Gastrocnemius medialis (tissue), 4 donors: ENCODE data around the gene TMEM125. TPM values are rescaled to one million over a fixed set of nuclear protein-coding genes. Genes with fewer than 3 reads are reported as not detected.

Experiments used
- ATAC-seq, 2 donors: fragments of 150-250 bp; one replicate each; pipeline ENCODE4 v1.9.1; 2016
- DNase-seq, 2 donors: peaks; one replicate each; pipeline ENCODE4 v3.0.0-alpha.2; 2019
- H3K27ac ChIP-seq, 4 donors: fragments of 200-600 bp; sonication (generic); 1 replicate in 1 of 4; 2 replicates in 3 of 4; pipeline ENCODE4 v1.5.1; 2016 to 2018; ENCODE audit warnings: mild to moderate bottlenecking in 2 of 4, moderate library complexity in 1 of 4
- H3K27me3 ChIP-seq, 3 donors: fragments of 200-600 bp; sonication (generic) in 2 of 3; 1 replicate in 1 of 3; 2 replicates in 2 of 3; pipeline versions ENCODE4 v1.5.1 to v1.6.0; 2016 to 2019; ENCODE audit warnings: mild to moderate bottlenecking in 1 of 3, moderate library complexity in 1 of 3
- H3K36me3 ChIP-seq, 2 donors: fragments of 200-600 bp; sonication (generic) in 1 of 2; one replicate each; pipeline ENCODE4 v1.5.1; 2017 to 2018
- H3K4me1 ChIP-seq, 2 donors: fragments of 200-600 bp; sonication (generic) in 1 of 2; one replicate each; pipeline ENCODE4 v1.5.1; 2016 to 2017; ENCODE audit warnings: mild to moderate bottlenecking in 2 of 2
- H3K4me3 ChIP-seq, 4 donors: fragments of 200-600 bp; sonication (generic) in 3 of 4; 1 replicate in 1 of 4; 2 replicates in 3 of 4; pipeline ENCODE4 v1.5.1; 2016 to 2019; ENCODE audit warnings: mild to moderate bottlenecking in 2 of 4
- H3K9me3 ChIP-seq, 3 donors: fragments of 200-600 bp; sonication (generic) in 2 of 3; 1 replicate in 1 of 3; 2 replicates in 2 of 3; pipeline ENCODE4 v1.5.1; 2016 to 2019
- POLR2A ChIP-seq, 2 donors: fragments of 450-650 bp; IDR thresholded peaks; one replicate each; pipeline ENCODE4 v1.6.1; 2017; ENCODE audit warnings: antibody characterized with exemption in 2 of 2, mild to moderate bottlenecking in 2 of 2, moderate library complexity in 2 of 2
- in situ Hi-C, 4 donors: fragments of 200-750 bp; cut with MboI; loops; one replicate each; pipeline versions ENCODE4 v1.15.0 to v1.8.0; 2017; ENCODE audit warnings: low sequenced_read_pairs in 4 of 4
- intact Hi-C: fragments of 100-400 bp; cut with DNase I; formaldehyde crosslinking; loops from one replicate; pipeline ENCODE4 v1.15.1; 2023; ENCODE audit warnings: low total_unique reads
- total RNA-seq, 4 donors: library from RNA; depleted of rRNA; stranded (reverse); fragments of >200 nt; gene quantifications; one replicate each; pipeline versions ENCODE4 v1.1.0 to v1.2.3, GENCODE V29; 2016
- TF ChIP-seq, protein P1 (sequence below), 5 experiments: fragments of 450-650 bp in 3 of 5; fragments of 200-600 bp in 2 of 5; sonication (generic) in 2 of 5; IDR thresholded peaks in 4 of 5; conservative IDR thresholded peaks in 1 of 5; 1 replicate in 4 of 5; 2 replicates in 1 of 5; pipeline ENCODE4 v1.5.1; 2016 to 2019; ENCODE audit warnings: antibody characterized with exemption in 5 of 5, mild to moderate bottlenecking in 3 of 5, moderate library complexity in 3 of 5

The TMEM125 gene
- total RNA-seq, 4 donors from 2014 or later: not detected

DNA sequence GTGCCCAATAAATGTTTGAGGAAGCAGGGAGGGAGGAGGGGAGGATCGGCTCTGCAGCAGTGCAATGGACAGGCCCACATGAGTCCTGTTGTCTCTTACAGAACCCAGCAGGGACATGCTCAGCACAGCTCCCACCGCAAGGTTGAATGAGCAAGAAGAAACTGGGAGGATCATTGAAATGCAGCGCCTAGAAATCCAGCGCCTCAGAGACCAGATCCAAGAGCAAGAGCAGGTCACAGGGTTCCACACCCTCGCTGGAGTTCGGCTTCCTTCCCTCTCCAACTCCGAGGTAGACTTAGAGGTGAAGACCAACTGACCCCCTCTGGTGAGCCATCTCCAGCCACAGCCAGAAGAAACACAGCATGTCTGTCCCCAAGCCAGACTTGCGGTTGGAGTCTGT, 15.9 kb upstream of the TMEM125 start:
- no peak for DNase-seq
- in situ Hi-C loops (no loop called here), intact Hi-C loops (no loop called here)
- no peaks in the 10 kb centered on the region for H3K36me3 ChIP-seq
- no peak overlapping the region for H3K4me3 ChIP-seq
- H3K27ac ChIP-seq: no peak overlapping the region
- ATAC-seq: no peak
- no peaks in the 10 kb centered on the region for H3K4me1 ChIP-seq
- H3K27me3 ChIP-seq: no peaks in the 10 kb centered on the region
- TF ChIP-seq POLR2A (IDR thresholded peaks at IDR 0.05): no peak
- TF ChIP-seq, protein P1, sequence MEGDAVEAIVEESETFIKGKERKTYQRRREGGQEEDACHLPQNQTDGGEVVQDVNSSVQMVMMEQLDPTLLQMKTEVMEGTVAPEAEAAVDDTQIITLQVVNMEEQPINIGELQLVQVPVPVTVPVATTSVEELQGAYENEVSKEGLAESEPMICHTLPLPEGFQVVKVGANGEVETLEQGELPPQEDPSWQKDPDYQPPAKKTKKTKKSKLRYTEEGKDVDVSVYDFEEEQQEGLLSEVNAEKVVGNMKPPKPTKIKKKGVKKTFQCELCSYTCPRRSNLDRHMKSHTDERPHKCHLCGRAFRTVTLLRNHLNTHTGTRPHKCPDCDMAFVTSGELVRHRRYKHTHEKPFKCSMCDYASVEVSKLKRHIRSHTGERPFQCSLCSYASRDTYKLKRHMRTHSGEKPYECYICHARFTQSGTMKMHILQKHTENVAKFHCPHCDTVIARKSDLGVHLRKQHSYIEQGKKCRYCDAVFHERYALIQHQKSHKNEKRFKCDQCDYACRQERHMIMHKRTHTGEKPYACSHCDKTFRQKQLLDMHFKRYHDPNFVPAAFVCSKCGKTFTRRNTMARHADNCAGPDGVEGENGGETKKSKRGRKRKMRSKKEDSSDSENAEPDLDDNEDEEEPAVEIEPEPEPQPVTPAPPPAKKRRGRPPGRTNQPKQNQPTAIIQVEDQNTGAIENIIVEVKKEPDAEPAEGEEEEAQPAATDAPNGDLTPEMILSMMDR (IDR thresholded peaks at IDR 0.05 in 4 of 5, conservative IDR thresholded peaks at IDR 0.05 in 1 of 5): no peak
- no peaks in the 10 kb centered on the region for H3K9me3 ChIP-seq

DNA sequence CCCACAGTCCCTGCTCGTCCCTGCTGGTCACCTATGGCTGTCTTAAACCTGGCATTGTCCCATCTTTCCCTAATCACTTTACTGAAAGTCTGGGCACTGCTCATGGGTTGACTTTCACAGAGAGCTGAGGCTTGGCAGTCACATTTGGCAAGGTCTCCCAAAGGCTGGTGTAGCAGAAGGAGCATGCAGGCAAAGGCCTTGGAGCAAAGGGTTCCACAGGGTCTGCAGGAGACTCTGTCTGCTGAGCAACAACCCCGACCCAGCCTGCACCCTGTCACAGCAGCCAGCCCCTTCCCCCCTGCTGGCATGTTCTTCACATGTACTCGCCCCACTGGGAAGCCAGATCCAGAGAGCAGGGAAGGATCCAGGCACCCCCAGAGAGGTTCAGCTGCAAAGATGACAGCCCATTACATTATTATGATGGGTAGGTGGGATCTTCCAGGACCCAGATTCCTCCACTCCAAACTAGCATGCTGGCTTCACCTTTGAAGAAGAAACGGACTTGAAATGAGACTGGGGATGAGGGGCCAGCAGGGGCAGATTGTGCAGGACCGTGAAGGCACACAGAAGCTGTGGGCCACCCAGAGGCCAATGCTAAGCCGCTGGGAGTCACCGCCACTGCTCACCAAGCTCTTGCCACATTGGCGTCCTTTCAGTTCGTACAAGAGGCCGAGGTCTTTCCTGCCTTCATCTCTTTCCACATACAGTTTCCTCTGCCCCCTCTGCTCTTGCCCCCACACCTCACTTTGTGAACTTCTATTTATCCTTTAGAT, 14.2 kb upstream of the TMEM125 start:
- H3K27me3 ChIP-seq: no peaks in the 10 kb centered on the region
- no peaks in the 10 kb centered on the region for H3K4me1 ChIP-seq
- no peaks in the 10 kb centered on the region for H3K36me3 ChIP-seq
- H3K27ac ChIP-seq: no peak overlapping the region
- TF ChIP-seq, protein P1 (IDR thresholded peaks at IDR 0.05 in 4 of 5, conservative IDR thresholded peaks at IDR 0.05 in 1 of 5): no peak
- TF ChIP-seq POLR2A (IDR thresholded peaks at IDR 0.05): no peak
- DNase-seq (no peak), ATAC-seq (no peak)
- H3K4me3 ChIP-seq: no peak overlapping the region
- intact Hi-C loops (no loop called here), in situ Hi-C loops (no loop called here)
- no peaks in the 10 kb centered on the region for H3K9me3 ChIP-seq

DNA sequence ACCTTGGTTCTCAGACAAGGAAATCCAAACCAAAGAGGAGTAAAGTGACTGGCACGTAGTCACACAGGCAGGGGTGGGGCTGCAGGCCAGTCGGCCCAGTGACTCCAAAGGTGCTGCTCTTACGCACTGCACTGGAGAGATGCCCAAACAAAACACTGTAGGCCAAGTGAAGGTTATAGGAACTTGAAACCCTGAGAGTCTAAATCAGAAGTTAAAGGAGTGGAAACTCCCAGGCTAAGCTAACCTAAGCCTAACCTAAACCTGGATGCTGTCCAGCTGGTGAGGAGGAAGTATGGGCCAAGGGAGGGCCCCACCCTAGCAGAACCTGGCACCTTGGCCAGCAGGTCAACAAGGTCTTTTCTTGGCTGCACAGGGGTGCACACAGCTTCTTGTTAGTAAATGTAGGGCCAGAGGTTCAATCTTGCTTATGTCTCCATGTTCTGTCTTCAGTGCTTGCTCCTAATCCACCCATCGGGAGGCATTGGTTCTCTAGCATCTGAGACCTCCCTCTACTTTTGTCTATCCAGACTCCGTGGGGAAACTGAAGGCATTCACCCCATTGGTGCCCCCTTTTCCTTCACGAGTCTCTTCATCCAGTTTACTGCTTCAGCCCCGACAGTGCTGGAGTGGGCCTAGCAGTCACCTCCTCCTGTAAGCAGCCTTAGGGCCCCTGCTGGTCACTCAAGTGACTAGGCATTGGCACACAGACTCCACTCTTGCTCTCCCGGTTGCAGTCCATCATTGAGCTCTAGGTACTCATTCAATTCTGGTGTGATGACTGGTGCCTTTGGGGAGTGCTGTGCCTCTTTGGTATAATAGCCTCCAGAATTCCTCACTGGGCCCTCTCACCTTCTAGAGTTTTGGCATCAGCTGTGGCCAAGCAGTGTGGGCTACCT, 12.9 kb upstream of the TMEM125 start:
- no peaks in the 10 kb centered on the region for H3K4me1 ChIP-seq
- no peak overlapping the region for H3K4me3 ChIP-seq
- in situ Hi-C loops (no loop called here), intact Hi-C loops (no loop called here)
- H3K27me3 ChIP-seq: no peaks in the 10 kb centered on the region
- no peak overlapping the region for H3K27ac ChIP-seq
- no peaks in the 10 kb centered on the region for H3K9me3 ChIP-seq
- ATAC-seq: no peak
- no peak for DNase-seq
- TF ChIP-seq, protein P1 (IDR thresholded peaks at IDR 0.05 in 4 of 5, conservative IDR thresholded peaks at IDR 0.05 in 1 of 5): no peak
- TF ChIP-seq POLR2A (IDR thresholded peaks at IDR 0.05): no peak
- no peaks in the 10 kb centered on the region for H3K36me3 ChIP-seq

DNA sequence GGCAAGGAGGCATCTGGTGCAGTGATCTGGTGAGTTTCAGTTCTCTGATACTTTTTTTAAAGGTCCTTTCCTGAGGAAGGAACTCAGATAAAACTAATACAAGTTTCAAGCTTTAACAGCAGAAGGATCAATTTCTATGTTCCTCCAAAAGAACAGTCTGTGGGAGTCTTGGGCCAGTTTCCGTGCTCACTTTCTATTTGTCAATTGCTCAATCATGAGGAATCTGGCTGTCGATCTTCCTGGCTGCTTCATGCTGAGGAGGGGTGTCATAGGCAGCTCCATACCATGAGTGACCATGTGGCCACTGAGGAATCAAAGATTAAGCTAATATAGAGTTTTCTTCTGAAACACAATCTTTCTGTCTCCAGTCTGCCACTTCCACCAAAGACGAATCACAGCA, 11.4 kb upstream of the TMEM125 start:
- Histone ChIP-seq H3K4me1 (no peaks in the 10 kb centered on the region), H3K36me3 (no peaks in the 10 kb centered on the region), H3K27me3 (no peaks in the 10 kb centered on the region), H3K27ac (no peak overlapping the region), H3K9me3 (no peaks in the 10 kb centered on the region), H3K4me3 (no peak overlapping the region)
- ATAC-seq: no peak
- no peak for DNase-seq
- in situ Hi-C loops: no loop called here
- intact Hi-C loops: no loop called here
- no peak for TF ChIP-seq POLR2A (IDR thresholded peaks at IDR 0.05)
- TF ChIP-seq, protein P1 (IDR thresholded peaks at IDR 0.05 in 4 of 5, conservative IDR thresholded peaks at IDR 0.05 in 1 of 5): no peak
